ENCODE measurements around the gene SDR42E1. TPM values are rescaled to one million over a fixed set of nuclear protein-coding genes. Genes with fewer than 3 reads are reported as not detected.

SDR42E1 gene
- total and polyA plus RNA-seq, 9 donors: 0.13 to 2.3 (median 0.67) TPM

DNA sequence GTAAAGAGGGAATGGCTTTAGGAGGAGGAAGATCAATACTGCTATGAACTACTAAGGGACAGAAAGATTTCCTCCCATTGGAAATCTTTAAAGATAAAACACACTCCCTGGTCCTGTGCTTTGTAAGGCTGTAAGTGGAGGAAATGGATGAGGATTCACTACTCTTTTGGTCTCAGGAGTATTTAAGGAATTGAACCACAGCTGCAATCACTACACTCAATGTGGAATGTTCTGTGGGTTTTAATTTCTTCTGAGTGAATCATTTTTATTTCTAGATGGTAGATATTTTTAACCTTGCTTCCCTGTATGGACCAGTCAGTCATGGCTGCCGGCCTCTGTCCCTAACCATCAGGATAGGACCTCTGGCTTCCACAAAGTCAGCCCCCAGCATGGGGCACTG is 65.6 kb downstream of the SDR42E1 start:
- intact Hi-C loops (cut with DNase I): no loop called here
- H3K27ac ChIP-seq: no peak overlapping the region
- H3K9me3 ChIP-seq: no peaks in the 10 kb centered on the region
- DNase-seq: no peak
- no peak overlapping the region for H3K4me3 ChIP-seq
- TF ChIP-seq EP300 (IDR thresholded peaks at IDR 0.05) (no peak), POLR2A (IDR thresholded peaks at IDR 0.05) (no peak)
- TF ChIP-seq, protein P1, sequence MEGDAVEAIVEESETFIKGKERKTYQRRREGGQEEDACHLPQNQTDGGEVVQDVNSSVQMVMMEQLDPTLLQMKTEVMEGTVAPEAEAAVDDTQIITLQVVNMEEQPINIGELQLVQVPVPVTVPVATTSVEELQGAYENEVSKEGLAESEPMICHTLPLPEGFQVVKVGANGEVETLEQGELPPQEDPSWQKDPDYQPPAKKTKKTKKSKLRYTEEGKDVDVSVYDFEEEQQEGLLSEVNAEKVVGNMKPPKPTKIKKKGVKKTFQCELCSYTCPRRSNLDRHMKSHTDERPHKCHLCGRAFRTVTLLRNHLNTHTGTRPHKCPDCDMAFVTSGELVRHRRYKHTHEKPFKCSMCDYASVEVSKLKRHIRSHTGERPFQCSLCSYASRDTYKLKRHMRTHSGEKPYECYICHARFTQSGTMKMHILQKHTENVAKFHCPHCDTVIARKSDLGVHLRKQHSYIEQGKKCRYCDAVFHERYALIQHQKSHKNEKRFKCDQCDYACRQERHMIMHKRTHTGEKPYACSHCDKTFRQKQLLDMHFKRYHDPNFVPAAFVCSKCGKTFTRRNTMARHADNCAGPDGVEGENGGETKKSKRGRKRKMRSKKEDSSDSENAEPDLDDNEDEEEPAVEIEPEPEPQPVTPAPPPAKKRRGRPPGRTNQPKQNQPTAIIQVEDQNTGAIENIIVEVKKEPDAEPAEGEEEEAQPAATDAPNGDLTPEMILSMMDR (IDR thresholded peaks at IDR 0.05): no peak
- H3K27me3 ChIP-seq: no peaks in the 10 kb centered on the region
- no peaks in the 10 kb centered on the region for H3K4me1 ChIP-seq (ENCODE audit: insufficient read depth)
- no peaks in the 10 kb centered on the region for H3K36me3 ChIP-seq
- WGBS, 3 donors: 50 to 76% (median 71%) methylated on average over 1 of the region's 1 CpG

DNA sequence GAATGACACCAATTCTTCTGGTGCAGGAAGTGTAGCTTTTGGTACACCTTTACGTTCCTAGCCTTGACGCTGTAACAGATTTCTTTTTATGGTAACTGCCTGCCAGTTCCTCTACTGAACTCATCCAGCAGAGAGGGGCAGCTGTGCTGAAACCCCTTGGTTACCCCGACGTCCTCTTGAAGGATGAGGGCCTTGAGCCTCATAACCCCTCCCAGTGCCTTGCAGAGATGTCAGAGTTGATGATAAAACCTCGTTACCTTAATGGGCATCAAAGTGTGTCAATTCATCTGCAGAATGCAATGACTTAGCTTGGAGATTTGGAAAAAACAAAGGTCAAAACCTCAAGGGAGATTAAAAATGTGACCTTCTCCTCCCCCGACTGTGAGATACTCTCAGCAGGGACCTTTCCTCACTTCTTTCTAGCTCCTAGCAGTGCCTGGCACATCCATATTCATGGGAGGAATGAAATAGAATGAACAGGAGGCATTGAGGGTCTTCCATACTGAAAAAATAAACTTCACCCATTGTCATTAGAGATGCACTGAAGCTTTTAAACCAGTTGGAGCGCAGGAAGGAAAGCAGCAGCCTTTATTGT is 69.2 kb downstream of the SDR42E1 start:
- intact Hi-C loops (cut with DNase I): no loop called here
- no peak for DNase-seq
- H3K4me1 ChIP-seq (ENCODE audit: insufficient read depth): no peaks in the 10 kb centered on the region
- no peaks in the 10 kb centered on the region for H3K36me3 ChIP-seq
- 38 to 56% (median 48%) methylated on average over 7 of the region's 7 CpGs for WGBS, 3 donors
- no peak overlapping the region for H3K27ac ChIP-seq
- H3K4me3 ChIP-seq: no peak overlapping the region
- TF ChIP-seq POLR2A (IDR thresholded peaks at IDR 0.05) (no peak), EP300 (IDR thresholded peaks at IDR 0.05) (no peak)
- TF ChIP-seq, protein P1 (IDR thresholded peaks at IDR 0.05): no peak
- no peaks in the 10 kb centered on the region for H3K9me3 ChIP-seq
- no peaks in the 10 kb centered on the region for H3K27me3 ChIP-seq

DNA sequence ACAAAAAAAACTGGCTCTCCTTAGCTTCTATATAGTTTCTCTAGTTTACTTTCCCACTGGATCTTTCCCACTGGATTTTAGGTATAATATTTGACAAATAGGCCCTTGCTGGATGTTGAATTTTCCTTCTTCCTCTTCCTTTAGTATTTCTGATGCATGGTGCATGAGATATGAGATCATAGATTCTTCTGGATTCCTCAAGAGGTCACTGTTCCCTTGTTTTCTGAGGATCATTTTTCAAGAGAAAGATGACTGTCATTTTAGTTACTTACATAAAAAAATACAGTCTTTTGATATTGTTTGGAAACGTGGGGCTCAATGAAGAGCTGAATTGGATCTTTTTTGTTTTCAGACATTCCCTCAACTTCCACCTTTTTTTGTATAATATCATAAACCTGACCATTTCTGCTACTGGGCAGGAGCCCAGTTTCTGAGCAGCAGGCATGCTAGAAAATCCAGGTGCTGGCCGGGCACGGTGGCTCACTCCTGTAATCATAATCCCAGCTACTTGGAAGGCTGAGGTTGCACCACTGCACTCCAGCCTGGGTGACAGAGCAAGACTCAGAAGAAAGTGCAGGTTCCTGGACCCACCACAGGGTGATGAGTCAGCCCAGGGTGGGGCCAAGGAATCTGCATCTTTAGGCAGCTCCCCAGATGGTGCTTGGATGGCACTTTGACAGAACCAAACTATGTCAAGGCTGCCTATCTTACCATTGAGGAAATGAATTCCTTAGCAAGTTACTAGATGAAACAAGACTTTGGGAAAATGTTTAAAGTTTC is 70.3 kb downstream of the SDR42E1 start:
- no peak for DNase-seq
- Histone ChIP-seq H3K4me1 (ENCODE audit: insufficient read depth) (no peaks in the 10 kb centered on the region), H3K4me3 (no peak overlapping the region), H3K9me3 (no peaks in the 10 kb centered on the region), H3K27ac (no peak overlapping the region), H3K27me3 (no peaks in the 10 kb centered on the region), H3K36me3 (no peaks in the 10 kb centered on the region)
- TF ChIP-seq, protein P1 (IDR thresholded peaks at IDR 0.05): no peak
- no peak for TF ChIP-seq EP300 (IDR thresholded peaks at IDR 0.05)
- WGBS, 3 donors: 23 to 42% (median 31%) methylated on average over 3 of the region's 3 CpGs
- intact Hi-C loops (cut with DNase I): no loop called here

DNA sequence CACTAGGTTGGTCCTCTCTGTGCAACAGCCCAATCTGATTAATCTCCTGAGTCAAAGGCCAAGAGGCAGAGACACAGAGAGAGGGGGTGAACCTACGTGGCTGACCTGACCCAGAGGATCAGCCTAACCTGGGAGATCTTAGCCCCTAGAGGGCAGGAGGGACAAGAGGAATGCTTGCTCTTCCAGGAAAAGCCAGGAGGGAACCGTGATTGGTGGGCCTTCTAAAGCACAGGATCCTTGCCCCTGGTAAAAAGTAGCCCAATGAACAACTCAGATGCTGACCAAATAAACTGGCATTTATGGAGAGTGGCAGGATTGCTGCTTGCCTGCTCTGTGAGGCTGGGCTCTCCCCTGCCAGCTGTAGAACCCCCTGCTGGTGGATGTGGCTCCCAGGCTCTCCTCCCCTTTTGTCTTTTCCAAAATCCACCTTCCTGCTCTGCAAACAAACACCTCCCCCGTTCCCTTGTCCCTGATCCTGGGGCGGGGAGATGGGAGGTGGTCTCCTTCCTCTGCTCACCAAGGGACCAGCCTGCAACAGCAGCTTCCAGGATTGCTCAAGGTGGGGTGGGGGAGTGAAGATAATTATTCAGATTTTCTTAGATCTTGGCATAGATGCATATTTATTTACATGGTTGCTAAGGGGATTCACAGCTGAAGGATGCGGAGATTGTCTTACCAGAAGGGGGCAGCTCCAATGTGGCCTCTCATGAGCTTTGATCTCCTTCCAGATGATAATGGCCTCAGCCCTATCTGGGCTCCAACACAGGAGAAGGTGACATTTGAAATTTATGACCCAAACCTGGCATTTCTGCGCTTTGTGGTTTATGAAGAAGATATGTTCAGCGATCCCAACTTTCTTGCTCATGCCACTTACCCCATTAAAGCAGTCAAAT is 71.9 kb downstream of the SDR42E1 start:
- Histone ChIP-seq H3K4me3 (no peak overlapping the region), H3K27ac (no peak overlapping the region), H3K4me1 (ENCODE audit: insufficient read depth) (no peaks in the 10 kb centered on the region), H3K36me3 (no peaks in the 10 kb centered on the region), H3K27me3 (no peaks in the 10 kb centered on the region), H3K9me3 (no peaks in the 10 kb centered on the region)
- TF ChIP-seq EP300 (IDR thresholded peaks at IDR 0.05) (no peak), POLR2A (IDR thresholded peaks at IDR 0.05) (no peak)
- TF ChIP-seq, protein P1 (IDR thresholded peaks at IDR 0.05): no peak
- 26 to 38% (median 29%) methylated on average over 7 of the region's 7 CpGs for WGBS, 3 donors
- intact Hi-C loops (cut with DNase I): no loop called here
- DNase-seq: no peak
